ENCODE results near the gene SIPA1L3.

- TF ChIP-seq EZH2 (IDR thresholded peaks at IDR 0.05; ENCODE audit: low read depth, unreplicated experiment) (no peak), CREB1 (CRISPR knock-in tag; IDR thresholded peaks at IDR 0.05; ENCODE audit: low read depth) (no peak), CTCF (conservative IDR thresholded peaks at IDR 0.05; ENCODE audit: low read depth in 2 of 2) (no peak), ZNF114 (CRISPR knock-in tag; IDR thresholded peaks at IDR 0.05) (no peak)
Measured at GRCh38 chr19:37893845-37894575, 13.0 kb upstream of the SIPA1L3 start.

All from GM23338 (cell line).